ENCODE results near the gene ZFR2. TPM values are rescaled to one million over a fixed set of nuclear protein-coding genes. Genes with fewer than 3 reads are reported as not detected.

The ZFR2 gene
- total RNA-seq, 2 donors from 2014 or later = not detected

- DNase-seq (ENCODE audit: low spot score) = no peak
- H3K9me3 ChIP-seq = no peaks in the 10 kb centered on the region
- no peak overlapping the region for H3K27ac ChIP-seq
- H3K4me1 ChIP-seq (ENCODE audit: control insufficient read depth in 1 of 2, low read depth in 2 of 2) = no peaks in the 10 kb centered on the region
- H3K4me3 ChIP-seq = no peak overlapping the region
- H3K36me3 ChIP-seq = no peaks in the 10 kb centered on the region
- ATAC-seq (ENCODE audit: insufficient number of reproducible peaks, low FRiP score, low read depth) = no peak
- no peak for TF ChIP-seq CTCF (IDR thresholded peaks at IDR 0.05)
- H3K27me3 ChIP-seq (replicated peaks; ENCODE audit: insufficient read depth) = peaks cover 2% of the 10 kb centered on the region
Measured at GRCh38 chr19:3873151-3873550, 4.3 kb upstream of the ZFR2 start.

DNA sequence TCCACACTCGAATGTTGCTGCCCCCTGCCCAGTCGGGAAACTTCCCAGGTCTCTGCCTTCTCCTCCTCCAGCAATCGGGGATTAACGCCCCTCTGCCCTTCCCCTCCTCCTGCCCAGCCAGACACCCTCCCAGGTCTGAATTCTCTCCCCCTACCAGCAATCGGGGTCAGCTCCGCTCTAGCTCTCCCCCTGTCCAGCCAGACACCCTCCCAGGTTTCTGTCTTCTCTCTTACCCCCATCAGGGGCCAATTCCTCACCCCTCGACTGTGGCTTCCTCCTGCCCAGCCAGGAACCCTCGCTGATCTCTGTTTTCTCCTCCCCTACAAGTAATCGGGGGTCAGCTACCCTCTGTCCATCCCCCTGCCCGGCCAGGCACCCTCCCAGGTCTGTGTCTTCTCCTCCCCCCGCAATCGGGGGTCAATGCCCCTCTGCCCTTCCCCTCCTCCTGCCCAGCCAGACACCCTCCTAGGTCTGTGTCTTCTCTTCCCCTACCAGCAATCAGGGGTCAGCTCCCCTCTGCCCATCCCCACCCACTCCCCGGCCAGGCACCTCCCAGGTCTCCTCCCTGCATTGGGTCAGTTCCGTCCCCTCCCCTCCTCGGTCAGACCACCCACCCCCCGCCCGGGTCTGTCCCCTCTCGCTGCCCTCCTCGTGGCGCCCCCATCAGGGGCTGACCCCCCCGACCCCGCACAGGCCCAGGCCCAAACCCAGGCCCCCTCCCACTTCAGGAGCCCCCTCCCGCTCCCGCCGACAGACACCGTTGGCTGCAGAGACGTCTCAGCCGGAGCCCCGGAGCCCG is 668 bp downstream of the ZFR2 start:
- H3K9me3 ChIP-seq = no peaks in the 10 kb centered on the region
- ATAC-seq (ENCODE audit: insufficient number of reproducible peaks, low FRiP score, low read depth) = no peak
- H3K27me3 ChIP-seq (replicated peaks; ENCODE audit: insufficient read depth) = peaks cover 8% of the 10 kb centered on the region
- no peak for TF ChIP-seq CTCF (IDR thresholded peaks at IDR 0.05)
- H3K4me3 ChIP-seq = peak overlapping the region; percentile 13
- no peaks in the 10 kb centered on the region for H3K4me1 ChIP-seq (ENCODE audit: control insufficient read depth in 1 of 2, low read depth in 2 of 2)
- DNase-seq (ENCODE audit: low spot score) = no peak
- H3K36me3 ChIP-seq = no peaks in the 10 kb centered on the region
- no peak overlapping the region for H3K27ac ChIP-seq

DNA sequence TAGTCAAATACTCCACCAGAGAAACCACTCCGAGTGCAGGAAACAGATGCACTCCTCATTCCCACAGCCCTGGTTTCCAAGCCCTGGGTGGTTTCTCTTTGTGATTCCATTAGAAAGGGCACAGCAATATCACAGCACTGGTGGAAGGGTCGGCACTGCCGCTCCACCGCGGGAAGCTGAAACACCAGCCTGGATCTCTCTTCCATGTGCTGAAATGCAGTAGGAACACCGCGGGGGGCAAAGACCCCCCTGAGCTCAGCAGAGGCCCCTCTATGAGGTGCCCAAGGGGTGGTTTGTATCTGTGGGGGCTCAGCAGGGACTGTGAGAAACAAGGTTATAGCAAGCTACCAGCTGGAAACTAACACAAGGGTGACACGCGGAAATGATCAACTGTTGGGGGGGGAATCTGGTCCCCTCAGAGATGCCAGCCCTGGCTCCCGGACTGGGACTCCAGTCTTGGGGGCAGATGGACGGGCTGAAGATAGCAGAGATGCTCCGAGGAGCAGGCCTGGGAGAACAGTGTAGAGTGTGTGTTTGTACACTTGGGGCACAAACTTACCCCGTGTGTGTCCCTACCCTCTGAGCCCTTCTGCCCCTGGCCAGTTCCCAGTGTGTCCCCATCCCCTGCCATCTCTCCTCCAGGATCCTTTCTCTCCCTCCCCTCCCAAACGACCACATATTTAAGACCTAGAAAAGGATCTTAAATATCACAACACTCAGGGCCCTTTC is 1.8 kb downstream of the ZFR2 start:
- Histone ChIP-seq H3K27me3 (replicated peaks; ENCODE audit: insufficient read depth) (peaks cover 8% of the 10 kb centered on the region), H3K36me3 (no peaks in the 10 kb centered on the region), H3K9me3 (no peaks in the 10 kb centered on the region), H3K27ac (no peak overlapping the region), H3K4me1 (ENCODE audit: control insufficient read depth in 1 of 2, low read depth in 2 of 2) (no peaks in the 10 kb centered on the region), H3K4me3 (no peak overlapping the region)
- DNase-seq (ENCODE audit: low spot score) (no peak), ATAC-seq (ENCODE audit: insufficient number of reproducible peaks, low FRiP score, low read depth) (no peak)
- TF ChIP-seq CTCF (IDR thresholded peaks at IDR 0.05) = no peak

DNA sequence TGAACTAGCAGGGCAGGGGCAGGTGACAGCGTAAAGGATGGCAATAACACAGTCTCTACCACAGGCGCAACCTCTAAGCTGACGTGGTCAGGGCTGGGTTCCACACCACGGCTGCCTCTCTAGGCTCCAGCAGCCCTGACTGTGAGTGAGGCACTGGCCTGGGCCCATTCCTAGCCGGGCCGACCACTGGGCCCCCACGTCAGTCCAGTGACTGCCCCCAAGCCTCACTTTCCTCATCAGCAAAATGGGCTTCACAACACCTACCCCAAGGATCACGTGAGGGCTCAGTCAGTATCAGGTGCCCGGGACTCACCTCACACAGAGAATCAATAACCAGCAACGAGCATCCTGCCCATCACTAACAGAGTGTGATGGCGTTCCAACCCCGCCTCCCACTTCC is 5.2 kb downstream of the ZFR2 start:
- Histone ChIP-seq H3K27ac (no peak overlapping the region), H3K4me1 (ENCODE audit: control insufficient read depth in 1 of 2, low read depth in 2 of 2) (no peaks in the 10 kb centered on the region), H3K4me3 (no peak overlapping the region), H3K9me3 (no peaks in the 10 kb centered on the region), H3K36me3 (no peaks in the 10 kb centered on the region), H3K27me3 (replicated peaks; ENCODE audit: insufficient read depth) (peaks cover 8% of the 10 kb centered on the region)
- DNase-seq (ENCODE audit: low spot score) (no peak), ATAC-seq (ENCODE audit: insufficient number of reproducible peaks, low FRiP score, low read depth) (no peak)
- no peak for TF ChIP-seq CTCF (IDR thresholded peaks at IDR 0.05)

DNA sequence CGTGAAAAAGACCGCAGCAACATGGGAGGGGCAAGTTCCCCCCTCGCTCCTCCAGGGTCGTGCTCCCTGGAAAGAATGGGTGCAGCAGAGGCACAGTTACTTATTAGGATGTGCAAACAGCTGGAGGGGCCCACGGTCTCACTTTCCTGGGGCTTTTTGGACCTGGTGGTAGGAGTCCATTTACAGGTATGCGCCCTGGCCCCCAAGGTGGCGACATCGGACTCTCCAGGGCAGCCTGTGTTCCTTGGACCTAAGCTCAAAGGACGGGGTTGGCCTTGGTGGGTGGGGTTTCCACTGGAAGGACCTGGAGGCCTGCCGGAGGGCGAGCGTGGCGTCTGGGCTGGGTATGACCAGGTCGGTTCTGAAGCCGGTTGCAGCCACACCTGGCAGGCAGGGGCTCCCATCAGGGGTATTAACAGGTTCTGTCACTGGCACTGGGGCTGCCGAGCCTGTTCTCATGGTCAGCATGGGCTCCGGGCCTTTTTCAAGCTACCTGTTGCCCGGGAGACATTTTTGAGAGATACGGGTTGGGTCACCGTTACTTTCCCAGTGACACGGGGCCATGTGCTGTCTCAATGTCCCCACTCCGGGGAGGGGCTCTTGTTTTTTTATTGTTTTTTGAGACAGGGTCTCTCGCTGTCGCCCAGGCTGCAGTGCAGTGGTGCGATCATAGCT is 5.9 kb downstream of the ZFR2 start:
- no peak for TF ChIP-seq CTCF (IDR thresholded peaks at IDR 0.05)
- Histone ChIP-seq H3K9me3 (no peaks in the 10 kb centered on the region), H3K4me3 (no peak overlapping the region), H3K27me3 (replicated peaks; ENCODE audit: insufficient read depth) (peaks cover 4% of the 10 kb centered on the region), H3K27ac (no peak overlapping the region), H3K36me3 (no peaks in the 10 kb centered on the region), H3K4me1 (ENCODE audit: control insufficient read depth in 1 of 2, low read depth in 2 of 2) (no peaks in the 10 kb centered on the region)
- DNase-seq (ENCODE audit: low spot score) (no peak), ATAC-seq (ENCODE audit: insufficient number of reproducible peaks, low FRiP score, low read depth) (no peak)
